Liver (tissue), 9 donors: ENCODE measurements around the gene SLX4IP. TPM values are rescaled to one million over a fixed set of nuclear protein-coding genes. Genes with fewer than 3 reads are reported as not detected.
A peak's percentile ranks its signal among the peaks of the same experiment; 100 is the strongest.

ENCODE experiments used
- DNase-seq: peaks from one replicate; pipeline ENCODE4 v3.0.0-alpha.2; 2017; ENCODE audit warnings: low spot score
- H3K27ac ChIP-seq, 2 donors: one replicate each; pipeline ENCODE4 v1.7.0; 2013; ENCODE audit warnings: inconsistent platforms in 2 of 2, low read length in 2 of 2, control low read depth in 1 of 2, low read depth in 1 of 2, mild to moderate bottlenecking in 1 of 2
- H3K27me3 ChIP-seq, 4 donors: one replicate each; pipeline versions ENCODE4 v1.6.1 to v1.7.0; 2013; ENCODE audit warnings: low read length in 3 of 4, inconsistent platforms in 1 of 4, mild to moderate bottlenecking in 1 of 4, moderate library complexity in 1 of 4; ENCODE audit not compliant: control insufficient read depth in 4 of 4, insufficient read depth in 4 of 4
- H3K36me3 ChIP-seq, 4 donors: one replicate each; pipeline versions ENCODE4 v1.6.1 to v1.7.0; 2013; ENCODE audit warnings: low read length in 3 of 4, mild to moderate bottlenecking in 3 of 4, low read depth in 1 of 4, moderate library complexity in 1 of 4; ENCODE audit not compliant: control insufficient read depth in 4 of 4, insufficient read depth in 3 of 4
- H3K4me1 ChIP-seq, 4 donors: one replicate each; pipeline versions ENCODE4 v1.6.1 to v1.7.0; 2013; ENCODE audit warnings: low read length in 3 of 4, mild to moderate bottlenecking in 3 of 4, moderate library complexity in 1 of 4; ENCODE audit not compliant: control insufficient read depth in 4 of 4, insufficient read depth in 4 of 4
- H3K4me3 ChIP-seq, 3 donors: one replicate each; pipeline versions ENCODE4 v1.6.1 to v1.7.0; 2013; ENCODE audit warnings: low read length in 3 of 3, control low read depth in 1 of 3, low read depth in 1 of 3, mild to moderate bottlenecking in 1 of 3
- H3K9ac ChIP-seq, 2 donors: one replicate each; pipeline ENCODE4 v1.7.0; 2013; ENCODE audit warnings: low read length in 2 of 2, mild to moderate bottlenecking in 2 of 2, moderate library complexity in 2 of 2, control low read depth in 1 of 2, low read depth in 1 of 2
- H3K9me3 ChIP-seq, 4 donors: one replicate each; pipeline versions ENCODE4 v1.6.1 to v1.7.0; 2013; ENCODE audit warnings: low read length in 3 of 4; ENCODE audit not compliant: control insufficient read depth in 4 of 4
- FOXA1 ChIP-seq: IDR thresholded peaks from 2 replicates; pipeline ENCODE4 v1.6.1; 2016; ENCODE audit warnings: antibody characterized with exemption
- GABPA ChIP-seq, 2 donors: IDR thresholded peaks in 1 of 2; conservative IDR thresholded peaks in 1 of 2; 2 replicates each; pipeline ENCODE4 v1.6.1; 2016; ENCODE audit warnings: antibody characterized with exemption in 2 of 2, mild to moderate bottlenecking in 1 of 2, moderate library complexity in 1 of 2
- HNF4A ChIP-seq, 2 donors: conservative IDR thresholded peaks; 2 replicates each; pipeline ENCODE4 v1.6.1; 2016; ENCODE audit warnings: antibody characterized with exemption in 2 of 2, mild to moderate bottlenecking in 2 of 2
- JUND ChIP-seq, 2 donors: IDR thresholded peaks; 2 replicates each; pipeline ENCODE4 v1.6.1; 2016; ENCODE audit warnings: antibody characterized with exemption in 2 of 2
- NR2F2 ChIP-seq: IDR thresholded peaks from 2 replicates; pipeline ENCODE4 v1.6.1; 2016; ENCODE audit warnings: antibody characterized with exemption
- RXRA ChIP-seq, 2 donors: IDR thresholded peaks; 2 replicates each; pipeline ENCODE4 v1.6.1; 2017 to 2018; ENCODE audit warnings: antibody characterized with exemption in 2 of 2, mild to moderate bottlenecking in 1 of 2
- YY1 ChIP-seq: IDR thresholded peaks from 2 replicates; pipeline ENCODE4 v1.6.1; 2016; ENCODE audit warnings: antibody characterized with exemption, mild to moderate bottlenecking
- WGBS: extraction: QIAGEN DNeasy Blood & Tissue Kit; methylation state at CpG from one replicate; pipeline ENCODE4 v1.1.7; 2013; 5-methylcytosine and 5-hydroxymethylcytosine counted together
- polyA plus RNA-seq, 2 donors: library from polyadenylated mRNA; stranded (reverse) in 1 of 2; unstranded in 1 of 2; fragments of 200-250 nt in 1 of 2; fragments of >200 nt in 1 of 2; fragmentation: Nextera tagmentation in 1 of 2; extraction: Ambion mirVana in 1 of 2; gene quantifications; one replicate each; pipeline versions ENCODE4 v1.2.1 to v1.2.3, GENCODE V29; 2013 to 2015
- total RNA-seq, 2 donors: library from RNA; depleted of rRNA; stranded (reverse); fragments of >200 nt; gene quantifications; one replicate each; pipeline ENCODE4 v1.2.3, GENCODE V29; 2014
- TF ChIP-seq, protein P1 (sequence below): fragments of 150-350 bp; IDR thresholded peaks from 2 replicates; pipeline ENCODE4 v1.5.1; 2017; ENCODE audit warnings: improper control_type of control experiment, low read depth, low read length; ENCODE audit not compliant: missing input control
- TF ChIP-seq, protein P2 (sequence below): IDR thresholded peaks from 2 replicates; pipeline ENCODE4 v1.6.1; 2016; ENCODE audit warnings: antibody characterized with exemption
- TF ChIP-seq, protein P3 (sequence below): IDR thresholded peaks from 2 replicates; pipeline ENCODE4 v1.6.1; 2016; ENCODE audit warnings: antibody characterized with exemption, mild to moderate bottlenecking
- donor health status: healthy.
- donor health status: healthy.
- donor health status: healthy.
- donor health status: healthy.
- donor health status: healthy.

Gene SLX4IP
- total and polyA plus RNA-seq, 4 donors: 1.1 to 3.4 (median 2.7) TPM

GRCh38 chr20:10590950-10591671, 156.0 kb downstream of the SLX4IP start:
- WGBS: 97% methylated on average over 1 of the region's 1 CpG
- Histone ChIP-seq H3K36me3 (peaks cover 0 to 2% (median 0%) of the 10 kb centered on the region in 4 donors), H3K27ac (no peak overlapping the region), H3K9me3 (no peaks in the 10 kb centered on the region), H3K4me3 (no peak overlapping the region), H3K4me1 (no peaks in the 10 kb centered on the region), H3K27me3 (no peaks in the 10 kb centered on the region), H3K9ac (no peak overlapping the region)
- TF ChIP-seq YY1 (no peak), RXRA (IDR thresholded peaks at IDR 0.05) (no peak), HNF4A (conservative IDR thresholded peaks at IDR 0.05) (peak in 1 of 2 donors; percentile 13), NR2F2 (no peak)
- no peak for DNase-seq

DNA sequence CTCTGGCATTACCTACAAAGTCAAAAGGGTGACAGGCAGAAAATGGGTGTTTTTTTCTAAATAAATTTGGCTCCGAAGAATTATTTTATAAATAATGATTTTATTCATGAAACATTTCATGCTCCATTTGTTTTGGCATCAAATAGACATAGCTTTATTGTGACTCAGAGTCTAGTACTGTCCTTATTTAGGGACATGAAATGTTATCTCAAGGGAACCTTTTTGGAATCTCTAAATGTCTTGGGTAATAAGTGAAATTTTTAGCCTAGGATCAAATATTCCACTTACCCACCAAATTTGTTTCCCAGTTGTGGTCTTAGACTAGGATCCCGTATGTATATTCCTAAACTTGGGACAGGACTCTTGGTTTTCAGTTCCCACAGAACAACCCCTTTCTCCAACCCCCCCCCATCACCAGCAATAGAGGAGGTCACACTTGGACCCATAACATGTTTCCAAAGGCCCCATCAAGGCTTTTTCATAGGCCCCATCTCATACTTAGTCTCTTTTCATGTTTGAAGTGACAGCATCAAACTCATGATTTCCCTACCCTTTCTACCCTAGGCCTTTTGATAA, 156.9 kb downstream of the SLX4IP start:
- no peaks in the 10 kb centered on the region for H3K4me1 ChIP-seq
- H3K9me3 ChIP-seq: no peaks in the 10 kb centered on the region
- WGBS: 89% methylated on average over 2 of the region's 2 CpGs
- no peaks in the 10 kb centered on the region for H3K27me3 ChIP-seq
- peaks cover 0 to 2% (median 0%) of the 10 kb centered on the region in 4 donors for H3K36me3 ChIP-seq
- no peak for DNase-seq
- H3K4me3 ChIP-seq: no peak overlapping the region
- no peak overlapping the region for H3K9ac ChIP-seq
- TF ChIP-seq JUND (IDR thresholded peaks at IDR 0.05) (peak in 1 of 2 donors; percentile 26), GABPA (IDR thresholded peaks at IDR 0.05 in 1 of 2, conservative IDR thresholded peaks at IDR 0.05 in 1 of 2) (no peak), HNF4A (conservative IDR thresholded peaks at IDR 0.05) (no peak)
- TF ChIP-seq, protein P1, sequence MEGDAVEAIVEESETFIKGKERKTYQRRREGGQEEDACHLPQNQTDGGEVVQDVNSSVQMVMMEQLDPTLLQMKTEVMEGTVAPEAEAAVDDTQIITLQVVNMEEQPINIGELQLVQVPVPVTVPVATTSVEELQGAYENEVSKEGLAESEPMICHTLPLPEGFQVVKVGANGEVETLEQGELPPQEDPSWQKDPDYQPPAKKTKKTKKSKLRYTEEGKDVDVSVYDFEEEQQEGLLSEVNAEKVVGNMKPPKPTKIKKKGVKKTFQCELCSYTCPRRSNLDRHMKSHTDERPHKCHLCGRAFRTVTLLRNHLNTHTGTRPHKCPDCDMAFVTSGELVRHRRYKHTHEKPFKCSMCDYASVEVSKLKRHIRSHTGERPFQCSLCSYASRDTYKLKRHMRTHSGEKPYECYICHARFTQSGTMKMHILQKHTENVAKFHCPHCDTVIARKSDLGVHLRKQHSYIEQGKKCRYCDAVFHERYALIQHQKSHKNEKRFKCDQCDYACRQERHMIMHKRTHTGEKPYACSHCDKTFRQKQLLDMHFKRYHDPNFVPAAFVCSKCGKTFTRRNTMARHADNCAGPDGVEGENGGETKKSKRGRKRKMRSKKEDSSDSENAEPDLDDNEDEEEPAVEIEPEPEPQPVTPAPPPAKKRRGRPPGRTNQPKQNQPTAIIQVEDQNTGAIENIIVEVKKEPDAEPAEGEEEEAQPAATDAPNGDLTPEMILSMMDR: no peak
- TF ChIP-seq, protein P2, sequence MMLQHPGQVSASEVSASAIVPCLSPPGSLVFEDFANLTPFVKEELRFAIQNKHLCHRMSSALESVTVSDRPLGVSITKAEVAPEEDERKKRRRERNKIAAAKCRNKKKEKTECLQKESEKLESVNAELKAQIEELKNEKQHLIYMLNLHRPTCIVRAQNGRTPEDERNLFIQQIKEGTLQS: no peak
- no peak overlapping the region for H3K27ac ChIP-seq

DNA sequence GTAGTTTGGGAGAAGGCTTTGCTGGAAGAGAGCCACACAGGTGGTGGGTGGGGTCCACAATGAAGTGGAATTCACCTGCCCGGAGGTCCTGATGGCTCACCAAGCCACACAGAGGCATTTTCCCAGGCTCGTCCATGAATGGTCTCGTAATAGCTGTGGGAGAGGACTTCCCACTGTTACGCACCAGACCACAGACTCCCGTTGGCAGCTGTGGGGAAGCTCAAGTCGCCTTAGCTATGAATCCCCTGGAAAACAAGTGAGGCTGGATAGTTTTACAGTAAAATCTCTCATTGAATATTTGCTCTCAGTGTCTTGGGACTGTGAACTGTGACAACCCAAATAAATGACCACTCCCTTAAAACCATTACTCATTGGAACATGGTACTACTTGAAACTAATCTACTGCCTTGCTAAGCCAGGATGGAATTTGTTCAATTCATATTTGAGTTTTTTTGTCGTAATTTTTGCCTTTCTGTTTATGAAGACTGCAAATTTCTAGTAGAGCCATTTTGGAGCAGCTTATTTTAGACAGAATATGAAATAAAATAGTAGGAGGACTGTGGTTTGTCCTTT, 159.3 kb downstream of the SLX4IP start:
- no peak overlapping the region for H3K9ac ChIP-seq
- DNase-seq: no peak
- no peaks in the 10 kb centered on the region for H3K27me3 ChIP-seq
- H3K4me1 ChIP-seq: no peaks in the 10 kb centered on the region
- H3K27ac ChIP-seq: no peak overlapping the region
- WGBS: 94% methylated on average over 7 of the region's 7 CpGs
- TF ChIP-seq, protein P1: no peak
- TF ChIP-seq GABPA (IDR thresholded peaks at IDR 0.05 in 1 of 2, conservative IDR thresholded peaks at IDR 0.05 in 1 of 2) (no peak), FOXA1 (no peak)
- TF ChIP-seq, protein P3, sequence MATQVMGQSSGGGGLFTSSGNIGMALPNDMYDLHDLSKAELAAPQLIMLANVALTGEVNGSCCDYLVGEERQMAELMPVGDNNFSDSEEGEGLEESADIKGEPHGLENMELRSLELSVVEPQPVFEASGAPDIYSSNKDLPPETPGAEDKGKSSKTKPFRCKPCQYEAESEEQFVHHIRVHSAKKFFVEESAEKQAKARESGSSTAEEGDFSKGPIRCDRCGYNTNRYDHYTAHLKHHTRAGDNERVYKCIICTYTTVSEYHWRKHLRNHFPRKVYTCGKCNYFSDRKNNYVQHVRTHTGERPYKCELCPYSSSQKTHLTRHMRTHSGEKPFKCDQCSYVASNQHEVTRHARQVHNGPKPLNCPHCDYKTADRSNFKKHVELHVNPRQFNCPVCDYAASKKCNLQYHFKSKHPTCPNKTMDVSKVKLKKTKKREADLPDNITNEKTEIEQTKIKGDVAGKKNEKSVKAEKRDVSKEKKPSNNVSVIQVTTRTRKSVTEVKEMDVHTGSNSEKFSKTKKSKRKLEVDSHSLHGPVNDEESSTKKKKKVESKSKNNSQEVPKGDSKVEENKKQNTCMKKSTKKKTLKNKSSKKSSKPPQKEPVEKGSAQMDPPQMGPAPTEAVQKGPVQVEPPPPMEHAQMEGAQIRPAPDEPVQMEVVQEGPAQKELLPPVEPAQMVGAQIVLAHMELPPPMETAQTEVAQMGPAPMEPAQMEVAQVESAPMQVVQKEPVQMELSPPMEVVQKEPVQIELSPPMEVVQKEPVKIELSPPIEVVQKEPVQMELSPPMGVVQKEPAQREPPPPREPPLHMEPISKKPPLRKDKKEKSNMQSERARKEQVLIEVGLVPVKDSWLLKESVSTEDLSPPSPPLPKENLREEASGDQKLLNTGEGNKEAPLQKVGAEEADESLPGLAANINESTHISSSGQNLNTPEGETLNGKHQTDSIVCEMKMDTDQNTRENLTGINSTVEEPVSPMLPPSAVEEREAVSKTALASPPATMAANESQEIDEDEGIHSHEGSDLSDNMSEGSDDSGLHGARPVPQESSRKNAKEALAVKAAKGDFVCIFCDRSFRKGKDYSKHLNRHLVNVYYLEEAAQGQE: no peak
- no peak overlapping the region for H3K4me3 ChIP-seq
- peaks cover 0 to 6% (median 0%) of the 10 kb centered on the region in 4 donors for H3K36me3 ChIP-seq
- H3K9me3 ChIP-seq: no peaks in the 10 kb centered on the region
